ENCODE results near the gene AP3B1.

DNA sequence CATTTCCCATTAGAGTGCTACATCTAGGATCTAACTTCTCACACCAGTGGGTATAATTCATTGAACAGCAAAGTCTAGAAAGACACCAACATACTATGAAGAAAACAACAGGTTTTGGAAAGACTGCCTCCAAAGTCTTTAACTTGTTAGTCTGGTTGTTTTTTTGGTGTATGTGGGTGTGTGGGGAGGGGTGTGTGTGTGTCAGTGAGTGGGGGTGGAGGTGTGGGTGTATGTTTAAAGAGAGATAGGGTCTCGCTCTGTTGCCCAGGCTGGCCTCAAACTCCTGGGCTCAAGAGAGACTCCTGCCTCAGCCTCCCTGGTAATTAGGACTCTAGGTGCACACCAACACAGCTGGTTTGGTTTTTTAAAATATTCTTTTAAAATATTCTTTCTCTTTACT, 59.7 kb downstream of the AP3B1 start:
- TF ChIP-seq, protein P1, sequence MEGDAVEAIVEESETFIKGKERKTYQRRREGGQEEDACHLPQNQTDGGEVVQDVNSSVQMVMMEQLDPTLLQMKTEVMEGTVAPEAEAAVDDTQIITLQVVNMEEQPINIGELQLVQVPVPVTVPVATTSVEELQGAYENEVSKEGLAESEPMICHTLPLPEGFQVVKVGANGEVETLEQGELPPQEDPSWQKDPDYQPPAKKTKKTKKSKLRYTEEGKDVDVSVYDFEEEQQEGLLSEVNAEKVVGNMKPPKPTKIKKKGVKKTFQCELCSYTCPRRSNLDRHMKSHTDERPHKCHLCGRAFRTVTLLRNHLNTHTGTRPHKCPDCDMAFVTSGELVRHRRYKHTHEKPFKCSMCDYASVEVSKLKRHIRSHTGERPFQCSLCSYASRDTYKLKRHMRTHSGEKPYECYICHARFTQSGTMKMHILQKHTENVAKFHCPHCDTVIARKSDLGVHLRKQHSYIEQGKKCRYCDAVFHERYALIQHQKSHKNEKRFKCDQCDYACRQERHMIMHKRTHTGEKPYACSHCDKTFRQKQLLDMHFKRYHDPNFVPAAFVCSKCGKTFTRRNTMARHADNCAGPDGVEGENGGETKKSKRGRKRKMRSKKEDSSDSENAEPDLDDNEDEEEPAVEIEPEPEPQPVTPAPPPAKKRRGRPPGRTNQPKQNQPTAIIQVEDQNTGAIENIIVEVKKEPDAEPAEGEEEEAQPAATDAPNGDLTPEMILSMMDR (IDR thresholded peaks at IDR 0.05; ENCODE audit: insufficient read depth, low read length, poor library complexity, severe bottlenecking), result no peak
- no peak for TF ChIP-seq EZH2phosphoT487 (conservative IDR thresholded peaks at IDR 0.05; ENCODE audit: low read length)

Data from SU-DHL-6 (cell line).